Measurements from ENCODE around the gene SP9. TPM values are rescaled to one million over a fixed set of nuclear protein-coding genes. Genes with fewer than 3 reads are reported as not detected.

Gene SP9
- total RNA-seq (under 1 TPM in 1 of 9 donors, not detected in 8; 0.08 TPM), polyA plus RNA-seq (not detected)
- long read RNA-seq, donor 1, result 0 reads
- long read RNA-seq, donor 2, result 0 reads
- long read RNA-seq, donor 3, result 0 reads

- ATAC-seq (peak in 2 of 4 donors; percentile 24 to 42), DNase-seq (peak in 1 of 5 donors; percentile 63)
- H3K9me3 ChIP-seq, result no peaks in the 10 kb centered on the region
Observed at GRCh38 chr2:174334781-174335251, at the start of gene SP9. SP9 (plus strand) TSS chr2:174334954; CDS start chr2:174335093, 139 bp downstream.

GRCh38 chr2:174286172-174286571, 48.6 kb upstream of the SP9 start:
- DNase-seq (no peak), ATAC-seq (no peak)
- peaks cover 0 to 12% (median 3%) of the 10 kb centered on the region in 9 donors for H3K27me3 ChIP-seq
- no peaks in the 10 kb centered on the region for H3K36me3 ChIP-seq
- H3K27ac ChIP-seq, result no peak overlapping the region
- 87 to 94% (median 92%) methylated on average over 2 of the region's 2 CpGs for WGBS, 4 donors
- H3K4me3 ChIP-seq, result no peak overlapping the region
- intact Hi-C loops (cut with DNase I), result no loop called here
- no peak for TF ChIP-seq POLR2A (IDR thresholded peaks at IDR 0.05)
- TF ChIP-seq CTCF (IDR thresholded peaks at IDR 0.05), result no peak
- H3K4me1 ChIP-seq, result peaks cover 0 to 6% (median 0%) of the 10 kb centered on the region in 12 donors
- no peaks in the 10 kb centered on the region for H3K9me3 ChIP-seq

More at GRCh38 chr2:174334781-174335251, at the start of gene SP9:
- H3K27me3 ChIP-seq, result peaks cover 86 to 100% (median 98%) of the 10 kb centered on the region in 9 donors
- peaks cover 7 to 63% (median 26%) of the 10 kb centered on the region in 12 donors for H3K4me1 ChIP-seq
- no peak within 1 kb of the TSS for H3K27ac ChIP-seq
- H3K36me3 ChIP-seq, result no peaks in the 10 kb centered on the region
- peak within 1 kb of the TSS in 9 of 12 donors; percentile 13 to 53 (median 27) for H3K4me3 ChIP-seq
- TF ChIP-seq CTCF (IDR thresholded peaks at IDR 0.05) (no peak), POLR2A (IDR thresholded peaks at IDR 0.05) (no peak)
- WGBS, 4 donors, result 0 to 7% (median 4%) methylated on average over 3 to 44 of the region's 44 CpGs
- intact Hi-C loops (cut with DNase I), result loop anchor here in 4 of 10 donors (5.0 to 10.0 kb wide), 5 partner anchors 170 to 760 kb away; partner anchors contain the start of gene SP3 (in 1 of the 4)

GRCh38 chr2:174292908-174293307, 41.8 kb upstream of the SP9 start:
- peaks cover 0 to 11% (median 0%) of the 10 kb centered on the region in 9 donors for H3K27me3 ChIP-seq
- H3K9me3 ChIP-seq, result peaks cover 0 to 15% (median 5%) of the 10 kb centered on the region in 12 donors
- no peak for ATAC-seq
- no peaks in the 10 kb centered on the region for H3K4me1 ChIP-seq
- no peak overlapping the region for H3K27ac ChIP-seq
- intact Hi-C loops (cut with DNase I), result no loop called here
- no peaks in the 10 kb centered on the region for H3K36me3 ChIP-seq
- H3K4me3 ChIP-seq, result no peak overlapping the region
- no peak for DNase-seq
- no peak for TF ChIP-seq CTCF (IDR thresholded peaks at IDR 0.05)
- no peak for TF ChIP-seq POLR2A (IDR thresholded peaks at IDR 0.05)
- 90 to 97% (median 95%) methylated on average over 1 of the region's 1 CpG for WGBS, 4 donors

- no peaks in the 10 kb centered on the region for H3K9me3 ChIP-seq
- WGBS, 4 donors, result 57 to 65% (median 60%) methylated on average over 3 of the region's 3 CpGs
- intact Hi-C loops (cut with DNase I), result no loop called here
- no peaks in the 10 kb centered on the region for H3K4me1 ChIP-seq
- H3K36me3 ChIP-seq, result no peaks in the 10 kb centered on the region
- no peak overlapping the region for H3K4me3 ChIP-seq
- H3K27me3 ChIP-seq, result peaks cover 0 to 15% (median 0%) of the 10 kb centered on the region in 9 donors
- no peak for ATAC-seq
- no peak overlapping the region for H3K27ac ChIP-seq
- no peak for DNase-seq
- TF ChIP-seq CTCF (IDR thresholded peaks at IDR 0.05), result no peak
- no peak for TF ChIP-seq POLR2A (IDR thresholded peaks at IDR 0.05)
Observed at GRCh38 chr2:174300114-174300513, 34.6 kb upstream of the SP9 start.

Measured in heart left ventricle (tissue), 16 donors.